Stimulated activated CD8-positive, alpha-beta memory T cell treated with anti-CD3 and anti-CD28 coated beads, Interleukin-4, amount 100 ng/mL, for 4 hours (primary cell): ENCODE data around the gene FMR1NB.

Experiments
- DNase-seq, 2 donors: peaks; one replicate each; pipeline ENCODE4 v3.0.0-alpha.2; 2020; ENCODE audit warnings: low read depth in 2 of 2, low spot score in 1 of 2

The FMR1NB gene

GRCh38 chrX:148069759-148070503 is 88.8 kb downstream of the FMR1NB start:
- DNase-seq: no peak

- no peak for DNase-seq
These were observed 89.4 kb downstream of the FMR1NB start for GRCh38 chrX:148070504-148070877.
